Activated effector memory CD4-positive, alpha-beta T cell treated with anti-CD3 and anti-CD28 coated beads, Interleukin-2, amount 50 U/mL, for 16 hours (primary cell): ENCODE results near the gene POLD1.

ENCODE experiments used
- DNase-seq: peaks from one replicate; pipeline ENCODE4 v3.0.0-alpha.2; 2020

The POLD1 gene

DNA sequence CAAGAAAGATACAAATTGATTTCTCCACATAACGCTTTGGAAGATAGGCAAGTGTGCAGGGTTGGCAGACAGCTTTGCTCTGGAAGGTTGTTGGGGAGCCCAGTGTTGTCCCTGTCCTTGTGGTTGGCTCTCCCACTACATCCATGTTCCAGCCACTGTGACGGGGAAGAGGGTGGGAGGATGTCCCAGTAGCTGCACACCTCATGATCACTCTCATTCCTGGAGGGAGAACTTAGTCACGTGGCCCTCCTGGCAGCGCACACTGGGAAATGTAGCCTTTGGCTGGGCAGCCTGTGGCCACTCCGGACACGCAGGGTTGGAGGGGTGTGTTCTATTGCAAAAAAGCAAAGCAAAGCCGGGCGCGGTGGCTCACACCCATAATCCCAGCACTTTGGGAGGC lies 9.9 kb downstream of the POLD1 start:
- DNase-seq = no peak

DNA sequence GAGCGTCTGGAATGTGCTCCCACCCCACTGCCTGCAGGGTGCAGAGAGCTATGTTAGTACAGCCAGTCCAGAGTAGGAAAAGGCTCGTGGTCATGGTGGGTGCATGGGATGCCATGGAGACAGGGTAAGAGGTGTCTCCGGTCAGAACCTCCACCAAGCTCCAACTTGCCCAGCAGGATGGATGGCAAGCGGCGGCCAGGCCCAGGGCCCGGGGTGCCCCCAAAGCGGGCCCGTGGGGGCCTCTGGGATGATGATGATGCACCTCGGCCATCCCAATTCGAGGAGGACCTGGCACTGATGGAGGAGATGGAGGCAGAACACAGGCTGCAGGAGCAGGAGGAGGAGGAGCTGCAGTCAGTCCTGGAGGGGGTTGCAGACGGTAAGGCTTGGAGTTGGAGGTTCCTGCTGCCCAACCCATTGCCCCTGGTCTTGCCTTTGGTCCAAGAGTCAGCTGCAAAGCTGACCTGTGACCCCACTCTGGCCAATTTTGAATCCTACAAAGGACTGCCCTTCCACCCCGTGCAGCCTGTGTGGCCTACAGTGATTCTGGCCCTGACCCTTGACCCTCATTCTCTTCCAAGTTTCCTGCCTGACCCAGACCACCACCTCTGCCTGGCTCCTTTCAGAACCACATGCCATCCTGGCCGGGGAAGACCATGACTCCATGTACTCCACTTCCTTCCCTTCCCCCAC lies 14.7 kb downstream of the POLD1 start:
- DNase-seq = no peak

DNA sequence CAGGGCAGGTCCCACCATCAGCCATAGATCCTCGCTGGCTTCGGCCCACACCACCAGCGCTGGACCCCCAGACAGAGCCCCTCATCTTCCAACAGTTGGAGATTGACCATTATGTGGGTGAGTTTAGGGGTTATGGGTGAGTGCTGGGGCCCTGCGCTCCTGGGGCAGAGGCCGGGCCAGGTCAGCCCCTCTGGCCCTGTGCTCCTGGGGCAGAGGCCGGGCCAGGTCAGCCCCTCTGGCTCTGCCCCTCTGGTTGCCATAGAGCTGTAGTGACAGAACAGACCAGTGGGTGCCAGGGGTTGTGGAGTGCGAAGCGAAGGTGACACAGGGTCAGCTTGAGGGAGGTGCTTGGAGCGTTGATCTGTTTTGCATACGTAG lies 15.2 kb downstream of the POLD1 start:
- no peak for DNase-seq

DNA sequence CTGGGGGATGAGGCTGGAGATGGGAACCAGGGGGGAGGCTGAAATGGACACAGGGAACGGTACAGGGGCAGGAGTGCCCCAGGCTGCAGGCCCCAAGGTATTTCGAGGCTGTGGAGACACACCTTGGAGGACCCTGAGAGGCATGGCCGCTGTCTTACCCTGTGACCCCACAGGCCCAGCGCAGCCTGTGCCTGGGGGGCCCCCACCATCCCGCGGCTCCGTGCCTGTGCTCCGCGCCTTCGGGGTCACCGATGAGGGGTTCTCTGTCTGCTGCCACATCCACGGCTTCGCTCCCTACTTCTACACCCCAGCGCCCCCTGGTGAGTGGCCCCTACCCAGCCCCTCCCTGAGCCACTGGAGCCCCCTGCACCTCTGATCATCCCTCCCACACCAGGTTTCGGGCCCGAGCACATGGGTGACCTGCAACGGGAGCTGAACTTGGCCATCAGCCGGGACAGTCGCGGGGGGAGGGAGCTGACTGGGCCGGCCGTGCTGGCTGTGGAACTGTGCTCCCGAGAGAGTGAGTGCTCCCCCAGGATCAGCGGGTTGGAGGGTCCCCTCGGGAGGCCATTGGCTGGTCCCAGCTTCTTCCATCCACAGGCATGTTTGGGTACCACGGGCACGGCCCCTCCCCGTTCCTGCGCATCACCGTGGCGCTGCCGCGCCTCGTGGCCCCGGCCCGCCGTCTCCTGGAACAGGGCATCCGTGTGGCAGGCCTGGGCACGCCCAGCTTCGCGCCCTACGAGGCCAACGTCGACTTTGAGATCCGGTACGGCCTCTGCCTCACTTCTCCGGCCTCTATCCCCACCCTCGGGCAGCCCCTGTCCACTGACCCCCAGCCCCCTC lies 17.7 kb downstream of the POLD1 start:
- DNase-seq = no peak

DNA sequence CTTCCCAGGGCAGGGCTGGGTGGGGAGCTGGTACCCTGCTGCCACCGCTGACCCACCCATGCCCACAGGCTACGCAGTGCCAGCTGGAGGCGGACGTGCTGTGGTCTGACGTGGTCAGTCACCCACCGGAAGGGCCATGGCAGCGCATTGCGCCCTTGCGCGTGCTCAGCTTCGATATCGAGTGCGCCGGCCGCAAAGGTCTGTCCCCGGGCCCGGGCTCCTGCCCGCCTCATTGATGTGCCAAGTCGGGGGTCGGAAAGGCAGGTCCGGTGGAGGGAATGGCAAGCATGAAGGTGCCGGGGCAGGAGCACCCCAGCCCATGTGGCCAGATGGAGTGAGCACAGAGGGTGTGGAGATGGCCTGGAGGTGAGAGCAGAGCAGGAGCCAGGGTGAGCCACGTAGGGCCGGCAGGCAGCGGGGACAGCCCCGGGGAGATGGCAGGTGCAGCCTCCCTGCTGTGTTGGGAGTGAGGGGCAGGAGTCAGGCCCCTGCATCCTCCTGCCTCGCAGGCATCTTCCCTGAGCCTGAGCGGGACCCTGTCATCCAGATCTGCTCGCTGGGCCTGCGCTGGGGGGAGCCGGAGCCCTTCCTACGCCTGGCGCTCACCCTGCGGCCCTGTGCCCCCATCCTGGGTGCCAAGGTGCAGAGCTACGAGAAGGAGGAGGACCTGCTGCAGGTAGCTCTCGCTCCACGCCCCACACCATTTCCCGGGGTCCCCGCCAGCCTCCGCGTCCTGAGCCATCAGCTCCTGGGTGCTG lies 18.6 kb downstream of the POLD1 start:
- no peak for DNase-seq

DNA sequence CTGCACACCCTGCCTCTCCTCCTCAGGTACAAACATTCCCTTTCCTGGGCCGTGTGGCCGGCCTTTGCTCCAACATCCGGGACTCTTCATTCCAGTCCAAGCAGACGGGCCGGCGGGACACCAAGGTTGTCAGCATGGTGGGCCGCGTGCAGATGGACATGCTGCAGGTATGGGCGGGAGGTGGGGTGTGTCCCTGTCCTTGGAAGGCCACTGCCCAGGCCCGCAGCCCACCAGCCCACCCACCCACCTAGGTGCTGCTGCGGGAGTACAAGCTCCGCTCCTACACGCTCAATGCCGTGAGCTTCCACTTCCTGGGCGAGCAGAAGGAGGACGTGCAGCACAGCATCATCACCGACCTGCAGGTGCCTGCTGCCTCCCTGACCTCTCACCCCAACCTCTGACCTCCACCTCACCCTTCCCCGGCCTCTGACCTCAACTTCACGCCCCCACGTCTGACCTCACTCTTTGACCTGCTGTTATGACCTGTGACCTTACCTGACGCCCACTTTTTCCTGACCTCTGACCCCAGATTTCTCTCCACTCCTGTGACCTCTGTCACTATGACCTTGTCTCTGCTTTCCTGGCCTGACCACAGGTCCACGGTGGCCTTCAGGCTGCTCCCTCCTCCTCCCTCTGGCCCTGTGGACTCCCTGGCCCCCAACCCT lies 22.1 kb downstream of the POLD1 start:
- no peak for DNase-seq

DNA sequence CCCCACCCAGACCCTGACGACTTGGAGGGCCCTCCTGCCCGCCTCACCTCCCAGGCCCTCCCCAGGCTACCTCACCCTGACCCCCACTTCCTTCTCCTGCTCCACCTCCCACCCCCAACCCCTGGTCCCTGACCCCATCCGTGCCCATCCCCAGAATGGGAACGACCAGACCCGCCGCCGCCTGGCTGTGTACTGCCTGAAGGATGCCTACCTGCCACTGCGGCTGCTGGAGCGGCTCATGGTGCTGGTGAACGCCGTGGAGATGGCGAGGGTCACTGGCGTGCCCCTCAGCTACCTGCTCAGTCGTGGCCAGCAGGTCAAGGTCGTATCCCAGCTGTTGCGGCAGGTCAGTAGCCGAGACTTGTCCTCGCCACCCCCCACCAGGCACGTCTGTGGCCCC lies 22.7 kb downstream of the POLD1 start:
- no peak for DNase-seq

DNA sequence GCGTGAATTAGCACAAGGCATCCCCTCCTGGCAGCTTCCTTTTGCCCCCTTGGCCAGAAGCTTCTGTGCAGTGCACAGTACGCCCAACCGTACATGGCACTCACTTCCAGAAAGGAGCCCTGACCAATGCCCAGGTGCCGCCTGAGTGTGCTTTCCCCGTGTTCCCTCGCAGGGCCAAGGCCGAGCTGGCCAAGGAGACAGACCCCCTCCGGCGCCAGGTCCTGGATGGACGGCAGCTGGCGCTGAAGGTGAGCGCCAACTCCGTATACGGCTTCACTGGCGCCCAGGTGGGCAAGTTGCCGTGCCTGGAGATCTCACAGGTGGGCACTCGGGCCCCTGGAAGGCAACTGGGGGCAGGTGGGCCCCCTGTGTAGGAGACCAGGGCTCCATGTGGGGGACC lies 25.2 kb downstream of the POLD1 start:
- DNase-seq = no peak

DNA sequence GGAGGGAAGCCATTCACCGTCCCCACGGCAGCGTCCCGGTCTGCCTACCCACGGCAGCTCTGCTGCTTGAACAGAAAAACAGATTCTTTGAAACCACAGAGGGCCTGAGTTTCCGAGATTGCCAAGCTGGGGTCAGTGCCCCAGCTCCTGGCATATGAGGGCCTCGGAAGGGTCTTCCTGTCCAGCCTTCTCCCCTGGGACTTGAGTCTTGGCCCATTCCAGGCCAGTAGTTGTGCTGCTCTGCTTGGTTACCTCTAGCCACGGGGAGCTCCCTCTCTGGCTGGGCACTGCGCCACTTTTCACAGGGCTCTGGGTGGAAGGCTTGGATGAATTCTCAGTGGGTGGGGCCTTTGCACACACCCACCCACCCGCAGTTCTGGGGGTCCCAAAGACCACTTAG lies 26.0 kb downstream of the POLD1 start:
- DNase-seq = no peak

DNA sequence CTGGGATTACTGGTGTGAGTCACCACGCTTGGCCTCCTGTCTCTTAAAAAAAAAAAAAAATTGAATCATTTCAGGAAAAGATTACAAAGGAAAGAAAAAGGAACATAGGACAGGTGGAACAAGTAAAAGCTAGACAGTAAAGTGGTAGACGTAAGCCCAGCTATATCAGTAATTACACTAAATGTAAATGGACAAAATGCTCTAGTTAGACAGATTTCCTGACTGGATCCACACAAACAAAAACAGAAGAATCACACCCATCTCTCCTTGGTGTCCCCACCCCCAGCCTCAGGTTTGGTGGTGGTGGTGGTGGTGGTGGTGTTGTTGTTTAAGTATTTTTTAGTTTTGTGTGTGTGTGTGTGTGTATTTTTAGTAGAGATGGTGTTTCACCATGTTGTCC lies 28.3 kb downstream of the POLD1 start:
- DNase-seq = no peak

DNA sequence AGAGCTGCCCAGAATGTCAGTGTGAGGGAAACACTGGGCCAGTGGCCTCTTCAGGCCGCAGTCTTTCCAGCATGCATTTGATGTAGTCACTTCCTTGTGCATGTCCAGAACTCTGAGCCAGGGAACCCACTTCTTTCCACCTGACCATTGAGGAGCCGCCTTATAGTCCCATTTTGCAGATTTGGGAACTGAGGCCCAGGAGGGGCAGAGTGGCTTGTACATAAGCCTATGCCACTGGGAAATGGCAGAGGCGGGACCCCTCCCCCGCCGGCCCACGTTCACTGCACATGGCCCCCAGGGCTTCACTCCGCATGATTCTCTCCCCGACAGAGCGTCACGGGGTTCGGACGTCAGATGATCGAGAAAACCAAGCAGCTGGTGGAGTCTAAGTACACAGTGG lies 28.9 kb downstream of the POLD1 start:
- no peak for DNase-seq

DNA sequence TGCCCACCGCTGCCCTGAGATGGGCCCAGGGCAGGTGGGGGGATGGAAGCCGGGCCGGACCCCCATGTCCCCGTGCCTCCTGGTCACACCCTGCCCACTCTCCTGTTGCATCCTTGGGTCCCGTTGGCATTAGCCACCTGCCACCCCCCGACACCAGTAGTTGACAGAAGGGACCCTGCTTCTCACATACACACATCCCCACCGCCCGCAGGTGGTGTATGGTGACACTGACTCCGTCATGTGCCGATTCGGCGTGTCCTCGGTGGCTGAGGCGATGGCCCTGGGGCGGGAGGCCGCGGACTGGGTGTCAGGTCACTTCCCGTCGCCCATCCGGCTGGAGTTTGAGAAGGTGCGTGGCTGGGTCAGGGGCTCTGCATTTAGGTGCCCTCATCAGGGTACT lies 29.4 kb downstream of the POLD1 start:
- no peak for DNase-seq

DNA sequence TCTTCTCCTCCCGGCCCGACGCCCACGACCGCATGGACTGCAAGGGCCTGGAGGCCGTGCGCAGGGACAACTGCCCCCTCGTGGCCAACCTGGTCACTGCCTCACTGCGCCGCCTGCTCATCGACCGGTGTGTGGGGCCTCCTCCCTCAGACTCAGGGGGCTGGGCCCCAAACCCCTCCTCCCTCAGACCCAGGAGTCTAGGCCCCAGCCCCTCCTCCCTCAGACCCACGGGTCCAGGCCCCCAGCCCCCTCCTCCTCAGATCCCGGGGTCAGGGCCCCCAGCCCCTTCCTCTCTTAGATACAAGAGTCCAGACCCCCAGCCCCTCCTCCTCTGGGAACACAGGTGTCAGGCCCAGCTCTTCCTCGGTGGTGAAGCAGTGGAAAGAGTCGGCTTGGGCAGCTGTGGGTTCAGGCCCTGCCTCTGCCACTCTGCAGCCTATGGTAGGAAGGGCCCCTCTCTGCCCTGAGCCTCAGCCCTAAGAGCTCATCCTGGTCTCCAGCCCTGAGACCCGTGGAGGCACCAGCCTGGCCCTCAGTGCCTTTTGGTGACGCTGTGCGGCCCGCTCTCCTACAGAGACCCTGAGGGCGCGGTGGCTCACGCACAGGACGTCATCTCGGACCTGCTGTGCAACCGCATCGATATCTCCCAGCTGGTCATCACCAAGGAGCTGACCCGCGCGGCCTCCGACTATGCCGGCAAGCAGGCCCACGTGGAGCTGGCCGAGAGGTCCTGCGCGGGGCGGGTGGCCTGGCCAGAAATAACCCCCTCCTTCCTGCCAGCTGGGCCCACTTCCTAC lies 30.9 kb downstream of the POLD1 start:
- peak; percentile 92 for DNase-seq

DNA sequence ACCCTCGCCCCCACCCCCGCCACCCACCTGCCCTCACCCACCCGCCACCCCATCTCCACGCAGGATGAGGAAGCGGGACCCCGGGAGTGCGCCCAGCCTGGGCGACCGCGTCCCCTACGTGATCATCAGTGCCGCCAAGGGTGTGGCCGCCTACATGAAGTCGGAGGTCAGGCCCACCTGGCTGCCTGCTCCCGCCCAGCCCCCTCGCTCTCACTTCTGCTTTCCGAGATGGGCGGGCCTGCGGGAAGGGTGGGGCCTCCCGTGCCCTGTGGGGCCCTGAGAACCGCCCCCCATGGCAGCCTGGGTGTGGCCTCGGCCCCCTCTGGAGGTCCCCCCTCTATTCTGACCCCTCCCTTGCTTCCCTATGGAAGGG lies 31.5 kb downstream of the POLD1 start:
- DNase-seq = no peak

DNA sequence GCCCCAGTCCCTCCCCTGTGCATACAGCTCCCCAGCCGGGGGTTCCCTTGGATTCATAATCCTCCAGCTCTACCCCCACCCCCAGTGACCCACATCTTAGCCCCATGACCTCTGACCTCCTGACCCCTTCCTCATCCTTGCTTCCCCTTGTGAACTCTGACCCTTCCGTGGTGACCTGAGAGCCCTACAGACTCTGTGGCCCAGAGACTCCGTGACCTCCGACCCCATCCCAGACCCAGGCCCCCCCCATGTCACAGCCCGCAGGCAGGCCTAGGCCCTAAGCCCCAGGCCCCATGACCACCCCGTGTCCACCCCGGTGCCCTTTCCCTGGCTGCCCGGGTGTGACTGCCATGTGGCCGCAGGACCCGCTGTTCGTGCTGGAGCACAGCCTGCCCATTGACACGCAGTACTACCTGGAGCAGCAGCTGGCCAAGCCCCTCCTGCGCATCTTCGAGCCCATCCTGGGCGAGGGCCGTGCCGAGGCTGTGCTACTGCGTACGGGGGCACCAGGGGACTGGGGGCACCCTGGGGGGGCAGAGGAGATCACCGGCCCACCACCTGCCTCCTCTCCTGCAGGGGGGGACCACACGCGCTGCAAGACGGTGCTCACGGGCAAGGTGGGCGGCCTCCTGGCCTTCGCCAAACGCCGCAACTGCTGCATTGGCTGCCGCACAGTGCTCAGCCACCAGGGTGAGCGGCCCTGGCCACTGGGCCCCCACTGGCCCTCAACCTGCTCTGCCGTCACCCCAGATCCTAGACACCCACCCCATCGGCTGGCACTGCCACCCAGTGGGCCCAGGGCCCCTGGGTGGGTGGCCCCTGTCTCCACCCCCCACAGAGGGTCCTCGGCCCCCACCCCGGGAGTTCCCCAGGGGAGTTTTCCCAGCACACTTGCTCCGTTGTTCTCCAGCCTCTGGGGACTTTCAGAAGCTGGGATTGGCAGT lies 32.2 kb downstream of the POLD1 start:
- DNase-seq = no peak

DNA sequence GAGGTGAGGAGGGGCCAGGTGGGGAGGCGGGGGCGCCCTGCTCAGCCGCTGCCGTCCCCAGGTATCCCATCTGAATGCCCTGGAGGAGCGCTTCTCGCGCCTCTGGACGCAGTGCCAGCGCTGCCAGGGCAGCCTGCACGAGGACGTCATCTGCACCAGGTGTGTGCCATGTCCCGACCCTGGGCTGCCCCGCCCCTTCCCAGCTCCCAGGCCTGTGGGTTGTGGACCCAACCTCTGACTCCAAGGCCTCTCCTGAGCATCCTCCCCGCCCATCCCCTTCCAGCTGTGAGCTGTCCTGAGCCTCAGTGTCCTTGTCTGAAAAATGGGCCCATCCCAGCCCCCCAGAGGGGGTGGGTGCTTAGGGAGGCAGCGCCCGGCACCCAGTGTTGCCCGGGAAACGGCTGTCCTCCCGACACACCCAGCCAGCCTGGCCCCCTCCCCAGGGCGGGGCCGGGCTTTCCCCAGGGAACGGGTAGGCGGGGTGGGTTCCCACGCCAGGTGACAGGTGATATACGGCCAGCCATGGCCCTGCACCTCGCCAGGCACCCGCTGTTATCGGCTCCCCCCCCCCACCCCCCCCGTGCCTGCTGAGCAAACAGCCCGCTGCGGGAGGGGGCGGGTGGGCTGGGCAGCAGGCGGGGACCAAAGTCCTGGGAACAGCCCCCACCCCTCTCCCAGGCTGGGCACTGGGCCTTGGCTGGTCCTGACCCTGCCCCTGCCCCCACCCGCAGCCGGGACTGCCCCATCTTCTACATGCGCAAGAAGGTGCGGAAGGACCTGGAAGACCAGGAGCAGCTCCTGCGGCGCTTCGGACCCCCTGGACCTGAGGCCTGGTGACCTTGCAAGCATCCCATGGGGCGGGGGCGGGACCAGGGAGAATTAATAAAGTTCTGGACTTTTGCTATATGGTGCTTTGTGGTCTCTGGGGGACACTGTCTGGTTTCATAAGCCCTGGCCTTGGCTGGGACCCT lies 33.2 kb downstream of the POLD1 start:
- no peak for DNase-seq

DNA sequence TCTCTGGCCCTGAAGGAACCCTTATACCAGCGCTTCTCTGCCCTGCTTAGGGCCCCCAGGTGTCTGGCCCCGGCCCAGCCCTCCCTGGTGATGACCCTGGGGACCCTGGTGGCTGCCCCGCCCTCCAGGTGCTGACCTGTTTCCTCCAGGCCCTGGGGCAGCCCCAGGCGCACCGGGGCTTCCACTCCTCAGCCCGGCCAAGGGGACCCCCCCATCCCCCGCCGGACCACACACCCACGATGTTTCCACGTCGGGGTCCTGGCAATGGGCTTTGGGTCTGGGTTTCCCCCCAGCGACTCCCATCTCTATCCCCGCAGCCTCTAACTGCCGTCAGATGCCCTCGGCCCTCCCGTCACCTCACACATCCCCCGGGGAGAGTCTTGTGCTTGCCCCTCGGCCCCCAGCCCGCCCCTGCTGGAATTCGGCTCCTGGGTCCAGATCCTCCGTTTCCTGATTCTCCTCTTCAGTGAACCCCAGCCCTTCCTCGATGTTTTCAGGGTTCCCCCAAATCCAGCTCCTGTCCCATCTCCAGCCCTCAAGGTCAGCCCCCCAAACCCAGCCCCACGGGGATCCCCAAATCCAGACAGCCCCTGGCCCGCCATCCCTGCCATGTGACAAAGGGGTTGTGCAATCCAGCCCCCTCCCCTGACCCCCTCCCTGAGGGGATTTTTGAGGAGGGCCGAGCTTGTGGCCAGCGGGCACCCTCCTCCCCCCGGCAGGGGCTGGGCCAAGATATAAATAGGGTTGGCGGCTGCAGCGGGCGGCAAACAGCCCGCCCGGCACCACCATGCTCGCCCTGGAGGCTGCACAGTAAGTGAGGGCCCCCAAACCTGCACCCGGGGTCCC lies 34.3 kb downstream of the POLD1 start, which contains the start of gene SPIB:
Gene SPIB (plus strand): TSS at position 763 of the 846 bp plus-strand sequence. CDS start 25 bp downstream, at position 788.
- no peak for DNase-seq

DNA sequence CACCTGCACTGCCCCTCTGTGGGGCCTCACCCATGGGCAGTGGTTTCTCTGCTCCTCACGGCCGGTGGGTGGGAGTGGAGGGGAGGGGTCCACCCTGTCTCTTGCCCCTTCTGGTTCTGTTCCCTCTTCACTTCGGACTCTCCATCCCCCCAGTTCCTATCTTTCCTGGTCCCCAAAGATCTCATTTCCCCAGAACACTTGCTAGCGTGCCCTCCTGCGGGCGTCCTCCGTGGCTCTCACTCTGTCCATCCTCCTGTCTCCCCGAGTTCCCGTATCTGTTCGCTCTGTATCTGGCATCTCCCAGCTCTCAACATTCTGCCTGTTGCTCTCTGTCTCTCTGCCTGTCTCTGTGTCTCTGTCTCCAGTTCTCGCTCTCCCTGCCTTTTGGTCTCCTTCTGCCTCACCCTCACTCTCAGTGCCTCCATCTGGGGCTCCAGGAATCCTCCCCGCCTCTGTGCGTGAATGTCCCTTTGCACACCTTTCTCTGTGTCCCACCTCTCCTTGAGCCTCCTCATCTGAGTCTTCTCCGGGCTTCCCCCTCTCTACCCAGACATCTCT lies 35.0 kb downstream of the POLD1 start:
- DNase-seq = no peak
